DND-41 (cell line): ENCODE data around the gene MELK.

Source experiments
- CTCF ChIP-seq: IDR thresholded peaks from 2 replicates; pipeline ENCODE4 v1.5.1; 2012; ENCODE audit warnings: borderline replicate concordance, low read length, moderate library complexity, mild to moderate bottlenecking; ENCODE audit not compliant: poor library complexity, severe bottlenecking; ENCODE audit errors: extremely low read depth
- EZH2 ChIP-seq: IDR thresholded peaks from 3 replicates; pipeline ENCODE4 v1.6.1; 2012; ENCODE audit warnings: borderline replicate concordance, low read depth, mild to moderate bottlenecking, moderate library complexity, low read length, inconsistent platforms; ENCODE audit not compliant: severe bottlenecking

DNA sequence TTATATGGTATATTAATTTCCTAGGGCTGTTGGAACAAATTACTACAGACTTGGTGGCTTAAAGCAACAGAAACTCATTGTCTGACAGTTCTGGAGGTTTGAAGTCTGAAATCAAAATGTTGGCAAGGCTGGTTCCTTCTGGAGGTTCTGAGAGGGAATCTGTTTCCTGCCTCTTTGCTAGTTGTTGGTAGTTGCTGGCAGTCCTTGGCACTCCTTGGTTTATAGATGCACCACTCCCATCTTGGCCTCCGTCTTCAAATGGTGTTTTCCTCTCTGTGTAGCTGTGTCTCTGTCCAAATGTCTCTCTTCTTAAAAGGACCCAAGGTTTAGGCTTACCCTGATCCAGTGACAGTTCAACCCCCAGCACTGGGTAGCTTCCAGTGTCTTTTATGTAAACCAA lies 17.5 kb downstream of the MELK start:
- TF ChIP-seq CTCF: no peak
- TF ChIP-seq EZH2: no peak
